H1 (cell line): Measurements from ENCODE around the gene HBA2. TPM values are rescaled to one million over a fixed set of nuclear protein-coding genes. Genes with fewer than 3 reads are reported as not detected.

Source experiments
- CTCF ChIA-PET: fragments of 300-600 bp; sonication (Branson Sonifier 250); formaldehyde crosslinking; loops from one replicate; lab custom pipeline; 2021; ENCODE audit not compliant: partially characterized antibody; lab: Charles Lee
- POLR2A ChIA-PET: fragments of 300-600 bp; sonication (Branson Sonifier 250); formaldehyde crosslinking; loops from one replicate; lab custom pipeline; 2021; ENCODE audit warnings: inconsistent platforms; ENCODE audit not compliant: partially characterized antibody; lab: Charles Lee
- DNase-seq, 2 experiments: peaks; one replicate each; pipeline versions ENCODE4 v3.0.0 to v3.0.0-alpha.2; 2010 to 2022; ENCODE audit warnings: low spot score in 2 of 2, low read depth in 1 of 2, mixed read lengths in 1 of 2
- FAIRE-seq: peaks from 2 replicates; lab custom pipeline; 2011; peaks lifted over from hg19 to GRCh38; lab: Jason Lieb, UNC
- H2AFZ ChIP-seq: 2 replicates; pipeline ENCODE4 v1.8.1; 2012; ENCODE audit warnings: low read length, inconsistent platforms
- H2AK5ac ChIP-seq: 2 replicates; pipeline ENCODE4 v1.6.1; 2013; ENCODE audit warnings: low read depth, low read length
- H2BK120ac ChIP-seq: replicated peaks from 2 replicates; pipeline ENCODE3; 2013; ENCODE audit warnings: low read depth, low read length, inconsistent platforms
- H2BK12ac ChIP-seq: 2 replicates; pipeline ENCODE4 v1.6.1; 2013; ENCODE audit warnings: low read depth, low read length
- H2BK15ac ChIP-seq: 2 replicates; pipeline ENCODE4 v1.6.1; 2013; ENCODE audit warnings: low read length
- H2BK20ac ChIP-seq: 2 replicates; pipeline ENCODE4 v1.6.1; 2013; ENCODE audit warnings: low read length
- H2BK5ac ChIP-seq: 2 replicates; pipeline ENCODE4 v1.6.1; 2013; ENCODE audit warnings: low read depth, low read length
- H3K14ac ChIP-seq: 2 replicates; pipeline ENCODE4 v1.6.1; 2013; ENCODE audit warnings: inconsistent platforms; ENCODE audit not compliant: insufficient read length
- H3K18ac ChIP-seq: 2 replicates; pipeline ENCODE4 v1.6.1; 2013; ENCODE audit warnings: low read length; ENCODE audit errors: extremely low read depth
- H3K23ac ChIP-seq: 2 replicates; pipeline ENCODE4 v1.6.1; 2013; ENCODE audit warnings: inconsistent platforms; ENCODE audit not compliant: insufficient read length
- H3K23me2 ChIP-seq: 2 replicates; pipeline ENCODE4 v1.6.1; 2013; ENCODE audit warnings: low read depth, low read length
- H3K27ac ChIP-seq: 2 replicates; pipeline ENCODE4 v1.6.1; 2011; ENCODE audit warnings: low read depth, low read length, inconsistent platforms
- H3K27me3 ChIP-seq, 4 experiments: replicated peaks in 1 of 4; 1 replicate in 1 of 4; 2 replicates in 3 of 4; pipeline versions ENCODE4 v1.6.1 to v1.8.1; 2011 to 2013; ENCODE audit warnings: low read length in 3 of 4, mild to moderate bottlenecking in 3 of 4, inconsistent platforms in 2 of 4, mixed read lengths in 2 of 4, moderate library complexity in 1 of 4; ENCODE audit not compliant: control insufficient read depth in 3 of 4, insufficient read depth in 3 of 4; ENCODE audit errors: extremely low read depth in 1 of 4
- H3K36me3 ChIP-seq, 4 experiments: 2 replicates each; pipeline versions ENCODE4 v1.6.1 to v1.8.1; 2011 to 2013; ENCODE audit warnings: mild to moderate bottlenecking in 4 of 4, low read length in 3 of 4, moderate library complexity in 2 of 4, control low read depth in 1 of 4, inconsistent platforms in 1 of 4; ENCODE audit not compliant: insufficient read depth in 4 of 4, control insufficient read depth in 2 of 4
- H3K4ac ChIP-seq: replicated peaks from 2 replicates; pipeline ENCODE3; 2013; ENCODE audit warnings: low read length, low read depth, mixed read lengths, inconsistent platforms; ENCODE audit not compliant: insufficient read length
- H3K4me1 ChIP-seq, 4 experiments: replicated peaks in 1 of 4; 1 replicate in 1 of 4; 2 replicates in 3 of 4; pipeline versions ENCODE4 v1.6.1 to v1.8.1; 2011 to 2013; ENCODE audit warnings: low read length in 3 of 4, inconsistent platforms in 2 of 4, mixed read lengths in 1 of 4; ENCODE audit not compliant: insufficient read depth in 4 of 4, control insufficient read depth in 3 of 4
- H3K4me2 ChIP-seq, 2 experiments: 2 replicates each; pipeline versions ENCODE4 v1.6.1 to v1.8.1; 2011 to 2013; ENCODE audit warnings: low read depth in 2 of 2, low read length in 2 of 2, control low read depth in 1 of 2, inconsistent platforms in 1 of 2, mild to moderate bottlenecking in 1 of 2; ENCODE audit not compliant: insufficient read depth in 1 of 2
- H3K4me3 ChIP-seq, 4 experiments: fragments of 200-600, 300-600 bp in 1 of 4; sonication (generic), shearing (Covaris generic), sonication (Bioruptor Twin) in 1 of 4; 2 replicates each; pipeline versions ENCODE4 v1.5.1 to v1.8.1; 2011 to 2016; ENCODE audit warnings: low read length in 4 of 4, low read depth in 3 of 4, control low read depth in 2 of 4, inconsistent platforms in 2 of 4, mild to moderate bottlenecking in 2 of 4, mixed read lengths in 1 of 4, moderate library complexity in 1 of 4; ENCODE audit not compliant: insufficient read depth in 2 of 4; ENCODE audit errors: extremely low read depth in 1 of 4
- H3K56ac ChIP-seq: replicated peaks from 2 replicates; pipeline ENCODE3; 2013; ENCODE audit warnings: low read depth, mild to moderate bottlenecking, mixed read lengths, low read length, inconsistent platforms; ENCODE audit not compliant: insufficient read length
- H3K79me1 ChIP-seq: 2 replicates; pipeline ENCODE4 v1.6.1; 2013; ENCODE audit warnings: low read depth, low read length, control low read depth
- H3K79me2 ChIP-seq, 2 experiments: 2 replicates each; pipeline versions ENCODE4 v1.6.1 to v1.8.1; 2012 to 2013; ENCODE audit warnings: low read length in 2 of 2, mild to moderate bottlenecking in 2 of 2, inconsistent platforms in 1 of 2; ENCODE audit not compliant: insufficient read depth in 2 of 2, control insufficient read depth in 1 of 2
- H3K9ac ChIP-seq, 4 experiments: replicated peaks in 1 of 4; 1 replicate in 1 of 4; 2 replicates in 3 of 4; pipeline versions ENCODE4 v1.6.1 to v1.8.1; 2011 to 2013; ENCODE audit warnings: low read depth in 3 of 4, low read length in 3 of 4, control low read depth in 2 of 4, mild to moderate bottlenecking in 2 of 4, moderate library complexity in 2 of 4, inconsistent platforms in 1 of 4; ENCODE audit errors: extremely low read depth in 1 of 4
- H3K9me3 ChIP-seq, 2 experiments: 2 replicates each; pipeline versions ENCODE4 v1.6.1 to v1.8.1; 2012 to 2013; ENCODE audit warnings: mild to moderate bottlenecking in 2 of 2, moderate library complexity in 2 of 2, control low read depth in 1 of 2, inconsistent platforms in 1 of 2, low read depth in 1 of 2, low read length in 1 of 2, mixed read lengths in 1 of 2; ENCODE audit not compliant: insufficient read depth in 2 of 2
- H4K20me1 ChIP-seq, 2 experiments: replicated peaks in 1 of 2; 2 replicates each; pipeline versions ENCODE3 to v1.8.1; 2011 to 2013; ENCODE audit warnings: inconsistent platforms in 2 of 2, low read length in 2 of 2, mild to moderate bottlenecking in 1 of 2; ENCODE audit not compliant: insufficient read depth in 2 of 2, control insufficient read depth in 1 of 2
- H4K5ac ChIP-seq: 2 replicates; pipeline ENCODE4 v1.6.1; 2013; ENCODE audit warnings: low read length, low read depth, mixed read lengths, inconsistent platforms; ENCODE audit not compliant: insufficient read length
- H4K8ac ChIP-seq: 2 replicates; pipeline ENCODE4 v1.8.0; 2013; ENCODE audit warnings: mild to moderate bottlenecking, moderate library complexity, low read length, inconsistent platforms; ENCODE audit not compliant: insufficient read depth; ENCODE audit errors: extremely low read depth
- H4K91ac ChIP-seq: replicated peaks from 2 replicates; pipeline ENCODE3; 2013; ENCODE audit warnings: low read length, mixed read lengths, inconsistent platforms; ENCODE audit not compliant: insufficient read length
- CHD1 ChIP-seq: IDR thresholded peaks from 2 replicates; pipeline ENCODE4 v1.6.1; 2012; ENCODE audit warnings: low read depth, low read length, improper control_type of control experiment
- GTF2F1 ChIP-seq: IDR thresholded peaks from 2 replicates; pipeline ENCODE4 v1.6.1; 2012; ENCODE audit warnings: low read depth, low read length, improper control_type of control experiment, borderline replicate concordance
- KDM4A ChIP-seq: IDR thresholded peaks from one replicate; pipeline ENCODE4 v1.7.1; 2012; ENCODE audit warnings: low read depth, mild to moderate bottlenecking, moderate library complexity, low read length, inconsistent platforms; ENCODE audit not compliant: severe bottlenecking
- MAFK ChIP-seq: IDR thresholded peaks from 2 replicates; pipeline ENCODE4 v1.6.1; 2012; ENCODE audit warnings: low read depth, mild to moderate bottlenecking, improper control_type of control experiment, low read length
- NRF1 ChIP-seq: IDR thresholded peaks from 2 replicates; pipeline ENCODE4 v1.6.1; 2011; ENCODE audit warnings: mild to moderate bottlenecking, low read depth, low read length, improper control_type of control experiment
- SP2 ChIP-seq: IDR thresholded peaks from 2 replicates; pipeline ENCODE4 v1.6.1; 2012; ENCODE audit warnings: mild to moderate bottlenecking, low read length, inconsistent platforms
- TCF12 ChIP-seq: IDR thresholded peaks from 2 replicates; pipeline ENCODE4 v1.6.1; 2011; ENCODE audit warnings: low read depth, mild to moderate bottlenecking, low read length
- WGBS, 2 experiments: shearing (Covaris generic) in 1 of 2; methylation state at CpG; one replicate each; pipeline versions ENCODE4 v1.1.6 to v1.1.7; 2013 to 2015; ENCODE audit warnings: low lambda C conversion rate in 2 of 2, mixed read lengths in 2 of 2, inconsistent platforms in 1 of 2, low coverage in 1 of 2, missing lambda C conversion rate in 1 of 2; ENCODE audit not compliant: insufficient replicate concordance in 2 of 2, insufficient coverage in 1 of 2, insufficient read length in 1 of 2; ENCODE audit errors: extremely low coverage in 1 of 2, missing lambda C conversion rate in 1 of 2; 5-methylcytosine and 5-hydroxymethylcytosine counted together
- polyA plus RNA-seq, 7 experiments: library from polyadenylated mRNA; depleted of rRNA in 3 of 7; stranded (reverse) in 5 of 7; unstranded in 2 of 7; fragments of >200 nt in 5 of 7; fragments of 200-250 nt in 2 of 7; gene quantifications; 1 replicate in 5 of 7; 2 replicates in 1 of 7; 4 replicates in 1 of 7; pipeline versions ENCODE4 v1.2.1 to v1.2.3, GENCODE V29; 2011 to 2013; ENCODE audit warnings: missing spikeins in 2 of 7, mixed read lengths in 2 of 7
- total RNA-seq: library from RNA; stranded (reverse); fragmentation: NEBNext Ultra II Directional; extraction: Animal tissue kit (Norgen Biotek cat#: 25700); gene quantifications from 2 replicates; pipeline ENCODE4 v1.2.1, GENCODE V29; 2021
- TF ChIP-seq, protein P1 (sequence below): IDR thresholded peaks from 2 replicates; pipeline ENCODE4 v1.6.1; 2011; ENCODE audit warnings: low read length, improper control_type of control experiment
- TF ChIP-seq, protein P2 (sequence below): IDR thresholded peaks from 2 replicates; pipeline ENCODE4 v1.6.1; 2012; ENCODE audit warnings: inconsistent platforms

Gene HBA2
- total and polyA plus RNA-seq, 2 of the 8 experiments (the other 6 are each of a cell fraction or from before 2014, with no cell fraction given): 6.1 TPM; not detected in 1

DNA sequence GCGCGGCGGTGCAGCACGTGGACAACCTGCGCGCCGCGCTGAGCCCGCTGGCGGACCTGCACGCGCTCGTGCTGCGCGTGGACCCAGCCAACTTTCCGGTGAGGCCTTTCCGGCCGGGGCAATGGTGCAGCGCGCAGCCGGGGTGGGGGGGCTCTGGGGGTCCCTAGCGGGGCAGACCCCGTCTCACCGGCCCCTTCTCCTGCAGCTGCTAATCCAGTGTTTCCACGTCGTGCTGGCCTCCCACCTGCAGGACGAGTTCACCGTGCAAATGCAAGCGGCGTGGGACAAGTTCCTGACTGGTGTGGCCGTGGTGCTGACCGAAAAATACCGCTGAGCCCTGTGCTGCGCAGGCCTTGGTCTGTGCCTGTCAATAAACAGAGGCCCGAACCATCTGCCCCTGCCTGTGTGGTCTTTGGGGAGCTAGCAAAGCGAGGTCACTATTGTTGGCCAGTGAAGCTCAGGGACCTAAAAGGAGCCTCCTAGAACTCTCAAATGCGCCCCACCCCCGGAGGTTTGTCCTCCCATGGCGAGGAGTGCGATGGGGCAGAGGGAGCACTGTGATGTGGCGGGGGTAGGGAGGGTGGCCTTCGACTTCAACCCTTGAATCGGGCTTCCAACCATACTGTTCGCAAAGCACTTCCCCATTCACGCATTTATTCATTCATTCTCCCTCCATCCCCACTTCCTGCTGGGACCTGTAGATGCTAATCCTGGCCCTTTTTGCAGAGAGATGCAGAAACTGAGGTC, 6.1 kb upstream of the HBA2 start:
- Histone ChIP-seq H3K9me3 (no peaks in the 10 kb centered on the region), H3K14ac (no peak overlapping the region), H3K27ac (no peak overlapping the region), H3K23ac (no peak overlapping the region), H4K8ac (no peak overlapping the region), H2AK5ac (no peak overlapping the region), H2BK20ac (no peak overlapping the region; the same call in 1 of the 2 replicates), H4K20me1 (peaks cover 2 to 8% of the 10 kb centered on the region in 2 experiments), H2BK12ac (peak overlapping the region; percentile 50; the same call in 1 of the 2 replicates), H3K79me2 (no peaks in the 10 kb centered on the region), H2BK15ac (0 out of 2 replicates have a peak overlapping the region, but pooled peaks have one; percentile 29), H3K4me3 (peak overlapping the region in 3 of 4 experiments; percentile 16 to 59 (median 24); a peak in 6 of 8 replicates), H3K9ac (no peak overlapping the region), H2BK5ac (no peak overlapping the region), H4K5ac (no peak overlapping the region), H2BK120ac (no peak overlapping the region), H3K4ac (no peak overlapping the region), H3K18ac (peak overlapping the region; percentile 1; the same call in 1 of the 2 replicates), H3K4me2 (peak overlapping the region; percentile 64 to 78), H3K4me1 (peaks cover 0 to 20% (median 16%) of the 10 kb centered on the region in 4 experiments; a peak in 6 of 7 replicates), H2AFZ (no peak overlapping the region), H3K23me2 (peaks cover 10% of the 10 kb centered on the region; the same call in 1 of the 2 replicates), H3K27me3 (peaks cover 43 to 72% (median 66%) of the 10 kb centered on the region in 4 experiments), H3K36me3 (peaks cover 0 to 9% (median 0%) of the 10 kb centered on the region in 4 experiments; a peak in 2 of 8 replicates), H3K56ac (no peak overlapping the region), H4K91ac (no peak overlapping the region), H3K79me1 (no peaks in the 10 kb centered on the region)
- POLR2A ChIA-PET: interaction anchor here (1.2 to 5.0 kb wide), 3 partner anchors 9 to 15 kb away, joined by 3 to 29 read pairs (median 16); partner anchors contain the start of gene HBQ1
- DNase-seq: no peak
- no peak for FAIRE-seq
- CTCF ChIA-PET: interaction anchor here (1.0 to 5.6 kb wide), 6 partner anchors 11 to 104 kb away, joined by 3 to 24 read pairs (median 6); no protein-coding TSS in a partner anchor
- WGBS, 2 experiments: 12% methylated on average over 36 of the region's 45 CpGs; no CpG with 5 or more reads in 1 of the 2 experiments
- TF ChIP-seq GTF2F1 (no peak), SP2 (no peak), CHD1 (no peak), KDM4A (peak; percentile 14), MAFK (no peak), TCF12 (no peak), NRF1 (no peak)
- TF ChIP-seq, protein P1, sequence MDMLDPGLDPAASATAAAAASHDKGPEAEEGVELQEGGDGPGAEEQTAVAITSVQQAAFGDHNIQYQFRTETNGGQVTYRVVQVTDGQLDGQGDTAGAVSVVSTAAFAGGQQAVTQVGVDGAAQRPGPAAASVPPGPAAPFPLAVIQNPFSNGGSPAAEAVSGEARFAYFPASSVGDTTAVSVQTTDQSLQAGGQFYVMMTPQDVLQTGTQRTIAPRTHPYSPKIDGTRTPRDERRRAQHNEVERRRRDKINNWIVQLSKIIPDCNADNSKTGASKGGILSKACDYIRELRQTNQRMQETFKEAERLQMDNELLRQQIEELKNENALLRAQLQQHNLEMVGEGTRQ: no peak
- TF ChIP-seq, protein P2, sequence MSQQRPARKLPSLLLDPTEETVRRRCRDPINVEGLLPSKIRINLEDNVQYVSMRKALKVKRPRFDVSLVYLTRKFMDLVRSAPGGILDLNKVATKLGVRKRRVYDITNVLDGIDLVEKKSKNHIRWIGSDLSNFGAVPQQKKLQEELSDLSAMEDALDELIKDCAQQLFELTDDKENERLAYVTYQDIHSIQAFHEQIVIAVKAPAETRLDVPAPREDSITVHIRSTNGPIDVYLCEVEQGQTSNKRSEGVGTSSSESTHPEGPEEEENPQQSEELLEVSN: 0 out of 2 replicates have a peak, but pooled peaks have one; percentile 13
